HG02642 (cell line): Measurements from ENCODE around the gene CRY2.

ENCODE experiments used
- ATAC-seq: cut with Tn5 transposase; IDR thresholded peaks from one replicate; pipeline ENCODE4 v1.9.1; 2021; ENCODE audit warnings: mild to moderate bottlenecking; ENCODE audit not compliant: unreplicated experiment, poor library complexity

Gene CRY2

GRCh38 chr11:45872651-45873356 is 25.5 kb downstream of the CRY2 start:
- ATAC-seq, result no peak

GRCh38 chr11:45876401-45876800 is 29.1 kb downstream of the CRY2 start:
- no peak for ATAC-seq

- ATAC-seq, result no peak
Measured at GRCh38 chr11:45877221-45877620, 29.9 kb downstream of the CRY2 start.

GRCh38 chr11:45877845-45878244 is 30.6 kb downstream of the CRY2 start:
- no peak for ATAC-seq

GRCh38 chr11:45879803-45880686 is 32.8 kb downstream of the CRY2 start:
- no peak for ATAC-seq

- ATAC-seq, result no peak
Measured at GRCh38 chr11:45880772-45881570, 33.7 kb downstream of the CRY2 start.

GRCh38 chr11:45881708-45882368 is 34.6 kb downstream of the CRY2 start:
- no peak for ATAC-seq

- no peak for ATAC-seq
Measured at GRCh38 chr11:45884596-45885185, 37.4 kb downstream of the CRY2 start.

GRCh38 chr11:45885274-45885920 is 38.1 kb downstream of the CRY2 start, which contains the start of gene MAPK8IP1:
TSS of gene MAPK8IP1 (plus strand) at chr11:45885651. CDS start at chr11:45885821, 170 bp downstream.
- ATAC-seq, result peak; percentile 65

GRCh38 chr11:45885921-45886721 is 38.8 kb downstream of the CRY2 start:
- ATAC-seq, result no peak

GRCh38 chr11:45886816-45887520 is 39.7 kb downstream of the CRY2 start:
- ATAC-seq, result no peak

GRCh38 chr11:45887587-45887986 is 40.3 kb downstream of the CRY2 start:
- ATAC-seq, result no peak

- no peak for ATAC-seq
Measured at GRCh38 chr11:45889555-45889954, 42.3 kb downstream of the CRY2 start.

- ATAC-seq, result no peak
Measured at GRCh38 chr11:45889966-45890365, 42.7 kb downstream of the CRY2 start.

- no peak for ATAC-seq
Measured at GRCh38 chr11:45890886-45891550, 43.7 kb downstream of the CRY2 start.

- no peak for ATAC-seq
Measured at GRCh38 chr11:45892856-45893255, 45.6 kb downstream of the CRY2 start.

- no peak for ATAC-seq
Measured at GRCh38 chr11:45894555-45895247, 47.4 kb downstream of the CRY2 start.
